Epithelial cell of esophagus (primary cell): ENCODE data around the gene CPPED1.
A peak's percentile ranks its signal among the peaks of the same experiment; 100 is the strongest.
"Not testable (repeated sequence)": the region's sequence is repeated elsewhere in the genome, so short reads cannot be mapped to it uniquely, and the experiment has no call there.

ENCODE experiments used
- DNase-seq: peaks from one replicate; pipeline ENCODE4 v3.0.0; 2010; ENCODE audit warnings: low read depth
- H3K4me3 ChIP-seq: 2 replicates; pipeline ENCODE4 v1.5.1; 2011; ENCODE audit warnings: mild to moderate bottlenecking, low read length, control low read depth
- CTCF ChIP-seq: IDR thresholded peaks from 2 replicates; pipeline ENCODE4 v1.5.1; 2011; ENCODE audit warnings: low read depth, mild to moderate bottlenecking, low read length, control low read depth, inconsistent platforms; ENCODE audit not compliant: insufficient read depth; ENCODE audit errors: missing control alignments

The CPPED1 gene

DNA sequence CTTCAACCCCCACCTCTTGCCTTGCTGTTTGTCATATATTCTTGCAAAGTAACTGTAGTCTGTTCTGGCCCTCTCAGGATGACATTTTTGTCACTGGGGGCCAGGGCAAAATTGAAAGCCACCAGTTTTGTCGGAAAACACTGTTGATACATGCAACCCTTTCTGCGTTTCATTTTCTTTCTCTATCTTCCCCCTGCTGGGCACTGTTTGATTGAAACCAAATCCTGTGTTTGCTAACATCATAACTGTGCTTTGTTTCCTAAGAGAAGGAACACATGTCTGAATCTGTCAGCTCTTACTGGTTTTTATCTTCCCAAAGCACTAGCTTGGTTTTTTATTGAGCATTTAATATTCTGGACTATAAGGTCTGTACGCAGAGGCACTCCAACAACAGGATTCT is 11.7 kb upstream of the CPPED1 start:
- H3K4me3 ChIP-seq: no peak overlapping the region
- TF ChIP-seq CTCF: no peak
- no peak for DNase-seq

- not testable (repeated sequence) for H3K4me3 ChIP-seq, DNase-seq
Observed at GRCh38 chr16:12813734-12814133, 10.0 kb upstream of the CPPED1 start.

GRCh38 chr16:12813321-12813720 is 9.6 kb upstream of the CPPED1 start:
- DNase-seq, H3K4me3 ChIP-seq: not testable (repeated sequence)

GRCh38 chr16:12811441-12812383 is 8.0 kb upstream of the CPPED1 start:
- no peak for TF ChIP-seq CTCF
- no peak overlapping the region for H3K4me3 ChIP-seq
- no peak for DNase-seq

GRCh38 chr16:12805066-12805465 is 1.4 kb upstream of the CPPED1 start:
- no peak for TF ChIP-seq CTCF
- no peak for DNase-seq
- H3K4me3 ChIP-seq: no peak overlapping the region

GRCh38 chr16:12804395-12804794 is 708 bp upstream of the CPPED1 start:
- H3K4me3 ChIP-seq: no peak overlapping the region
- TF ChIP-seq CTCF: no peak
- no peak for DNase-seq

GRCh38 chr16:12802661-12803060 is 1.0 kb downstream of the CPPED1 start:
- TF ChIP-seq CTCF: no peak
- DNase-seq: no peak
- H3K4me3 ChIP-seq: peak overlapping the region; percentile 40

DNA sequence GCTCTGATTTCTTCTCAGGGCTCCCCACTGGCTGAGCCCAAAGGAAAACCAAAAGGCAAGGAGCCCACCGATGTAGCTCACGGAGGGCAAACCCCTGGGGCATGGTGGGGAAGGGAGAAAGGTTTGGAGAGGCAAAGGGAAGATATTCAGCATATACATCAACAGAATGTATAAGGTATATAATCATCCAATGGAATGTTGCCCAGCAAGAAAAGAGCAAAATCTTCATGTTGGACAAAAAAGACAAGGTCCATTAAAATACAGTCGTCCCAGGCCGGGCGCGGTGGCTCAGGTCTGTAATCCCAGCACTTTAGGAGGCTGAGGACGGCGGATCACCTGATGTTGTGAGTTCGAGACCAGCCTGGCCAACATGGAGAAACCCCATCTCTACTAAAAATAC is 1.6 kb downstream of the CPPED1 start:
- no peak for DNase-seq
- H3K4me3 ChIP-seq: no peak overlapping the region
- no peak for TF ChIP-seq CTCF
